Measurements from ENCODE around the gene POLR2B.

Gene POLR2B

DNA sequence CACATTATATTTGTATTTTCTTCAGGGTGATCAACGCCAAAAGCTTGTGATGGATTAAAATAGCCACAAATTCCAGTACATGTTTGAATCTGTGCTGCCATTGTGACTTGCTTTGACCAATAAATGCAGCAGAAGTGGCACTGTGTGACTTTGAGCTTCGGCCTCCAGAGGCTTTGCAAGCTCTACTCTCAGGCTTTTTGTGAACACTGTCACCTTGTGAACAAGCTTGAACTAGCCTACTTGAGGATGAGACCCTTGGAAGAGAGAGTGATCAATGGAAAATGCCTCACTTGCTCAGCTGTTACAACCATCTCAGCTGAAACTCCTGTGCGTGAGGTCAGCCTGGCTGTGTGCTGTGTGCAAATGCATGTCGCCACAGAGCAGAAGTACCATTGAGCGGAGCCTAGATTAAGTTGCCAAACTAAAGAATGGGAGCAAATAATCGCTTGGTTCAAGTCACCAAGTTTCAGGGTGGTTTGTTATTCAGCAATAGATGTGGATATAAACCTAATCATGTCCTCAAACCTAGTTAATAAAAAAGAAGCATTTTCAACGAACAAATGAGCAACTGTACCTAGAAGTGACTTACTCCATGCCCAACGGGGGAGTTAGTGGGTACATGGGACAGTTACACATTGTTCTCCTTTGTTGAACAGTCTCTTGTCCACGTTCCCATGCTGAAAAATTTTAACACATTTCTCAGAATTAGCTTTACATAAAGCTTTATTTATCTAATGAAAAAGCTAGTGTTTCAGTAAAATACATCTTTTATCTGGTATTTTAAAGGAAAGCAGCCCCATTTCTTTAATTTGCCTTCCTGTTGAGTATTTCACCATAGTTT is 24.8 kb upstream of the POLR2B start:
- TF ChIP-seq, protein P1, sequence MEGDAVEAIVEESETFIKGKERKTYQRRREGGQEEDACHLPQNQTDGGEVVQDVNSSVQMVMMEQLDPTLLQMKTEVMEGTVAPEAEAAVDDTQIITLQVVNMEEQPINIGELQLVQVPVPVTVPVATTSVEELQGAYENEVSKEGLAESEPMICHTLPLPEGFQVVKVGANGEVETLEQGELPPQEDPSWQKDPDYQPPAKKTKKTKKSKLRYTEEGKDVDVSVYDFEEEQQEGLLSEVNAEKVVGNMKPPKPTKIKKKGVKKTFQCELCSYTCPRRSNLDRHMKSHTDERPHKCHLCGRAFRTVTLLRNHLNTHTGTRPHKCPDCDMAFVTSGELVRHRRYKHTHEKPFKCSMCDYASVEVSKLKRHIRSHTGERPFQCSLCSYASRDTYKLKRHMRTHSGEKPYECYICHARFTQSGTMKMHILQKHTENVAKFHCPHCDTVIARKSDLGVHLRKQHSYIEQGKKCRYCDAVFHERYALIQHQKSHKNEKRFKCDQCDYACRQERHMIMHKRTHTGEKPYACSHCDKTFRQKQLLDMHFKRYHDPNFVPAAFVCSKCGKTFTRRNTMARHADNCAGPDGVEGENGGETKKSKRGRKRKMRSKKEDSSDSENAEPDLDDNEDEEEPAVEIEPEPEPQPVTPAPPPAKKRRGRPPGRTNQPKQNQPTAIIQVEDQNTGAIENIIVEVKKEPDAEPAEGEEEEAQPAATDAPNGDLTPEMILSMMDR (IDR thresholded peaks at IDR 0.05) = no peak

DNA sequence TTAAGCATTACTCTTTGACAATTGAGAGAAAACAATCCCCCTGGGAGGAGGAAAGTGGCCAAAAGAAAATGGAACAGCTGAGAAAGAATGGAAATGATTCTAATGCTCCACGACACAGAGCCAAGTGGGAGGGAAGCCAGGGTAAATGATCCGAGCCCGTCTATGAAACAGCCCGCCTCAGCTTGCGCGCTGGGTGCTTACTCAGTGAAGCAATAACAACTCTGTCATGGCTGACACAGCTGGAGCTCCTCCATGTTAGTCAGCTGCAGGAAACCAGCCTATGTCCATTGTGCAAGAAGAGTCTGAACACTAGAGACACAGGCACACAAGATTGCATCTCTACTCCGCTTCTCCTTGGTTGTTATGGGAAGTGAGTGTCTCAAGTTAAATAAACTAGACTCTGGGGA is 20.6 kb upstream of the POLR2B start:
- TF ChIP-seq, protein P1 (IDR thresholded peaks at IDR 0.05) = no peak

DNA sequence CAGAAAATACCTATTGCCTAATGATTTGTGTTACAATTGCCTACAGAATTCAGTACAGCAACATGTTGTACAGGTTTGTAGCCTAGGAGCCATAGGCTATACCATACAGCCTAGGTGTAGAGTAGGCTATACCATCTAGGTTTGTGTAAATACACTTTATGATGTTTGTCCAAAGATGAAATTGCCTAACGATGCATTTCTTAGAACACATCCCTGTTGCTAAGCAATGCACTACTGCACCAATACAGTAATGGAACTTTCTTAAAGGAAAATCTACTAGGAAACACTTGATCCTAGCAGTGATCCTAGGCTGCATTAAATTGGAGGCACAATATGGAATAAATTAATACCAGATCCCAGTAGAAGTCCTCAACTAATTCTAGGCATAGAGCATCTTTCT is 19.6 kb upstream of the POLR2B start:
- TF ChIP-seq, protein P1 (IDR thresholded peaks at IDR 0.05) = no peak

DNA sequence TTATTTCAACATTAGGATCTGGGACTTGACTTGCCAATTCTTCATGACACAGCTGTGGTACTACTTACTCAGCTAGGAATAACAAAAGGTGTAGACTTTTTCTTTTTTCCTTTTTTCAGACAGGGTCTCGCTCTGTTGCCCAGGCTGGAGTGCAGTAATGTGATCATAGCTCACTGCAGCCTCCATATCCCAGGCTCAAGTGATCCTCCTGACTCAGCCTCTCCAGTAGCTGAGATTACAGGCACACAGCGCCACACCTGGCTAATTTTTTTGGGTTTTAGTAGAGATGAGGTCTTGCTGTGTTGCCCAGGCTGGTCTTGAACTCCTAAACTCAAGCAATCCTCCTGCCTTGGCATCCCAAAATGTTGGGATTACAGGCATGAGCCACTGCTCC is 17.6 kb upstream of the POLR2B start:
- TF ChIP-seq, protein P1 (IDR thresholded peaks at IDR 0.05) = no peak

DNA sequence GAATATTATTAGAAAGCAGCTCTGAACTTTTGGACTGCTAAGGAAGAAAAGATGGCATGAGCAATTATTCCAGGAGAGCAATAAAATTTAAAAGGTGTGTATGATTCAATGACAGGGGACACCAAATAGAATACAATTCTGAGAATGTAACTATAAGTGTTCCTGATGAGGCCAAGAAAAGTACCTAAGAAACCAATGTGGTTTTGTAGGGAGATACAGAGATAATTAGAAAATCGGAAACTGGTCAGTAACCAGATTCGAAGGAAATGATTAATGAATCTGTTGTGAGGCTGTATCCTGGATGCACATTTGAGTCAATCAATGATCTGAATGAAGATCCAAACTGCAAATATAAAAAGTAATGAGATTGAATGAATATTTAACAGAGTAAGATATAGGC is 7.3 kb upstream of the POLR2B start:
- TF ChIP-seq, protein P1 (IDR thresholded peaks at IDR 0.05) = no peak

DNA sequence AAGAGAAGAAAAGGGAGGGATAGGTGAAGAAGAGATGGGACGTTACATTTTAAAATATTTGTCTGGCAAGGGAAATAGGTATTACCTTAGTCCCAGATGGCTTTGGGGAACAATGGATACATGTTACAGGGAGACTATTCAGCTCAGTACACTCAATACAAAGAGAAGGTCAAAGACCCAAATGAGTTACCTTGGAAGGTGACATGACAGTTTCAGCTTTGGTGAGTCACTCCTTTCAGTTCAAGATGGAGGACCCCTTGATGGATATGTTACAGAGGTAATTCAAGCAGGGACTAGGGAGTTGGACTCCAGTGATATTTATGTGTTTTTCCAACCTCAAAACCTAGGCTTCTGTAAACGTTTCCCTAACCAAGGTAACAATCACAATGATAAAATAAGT is 6.3 kb upstream of the POLR2B start:
- TF ChIP-seq, protein P1 (IDR thresholded peaks at IDR 0.05) = no peak

DNA sequence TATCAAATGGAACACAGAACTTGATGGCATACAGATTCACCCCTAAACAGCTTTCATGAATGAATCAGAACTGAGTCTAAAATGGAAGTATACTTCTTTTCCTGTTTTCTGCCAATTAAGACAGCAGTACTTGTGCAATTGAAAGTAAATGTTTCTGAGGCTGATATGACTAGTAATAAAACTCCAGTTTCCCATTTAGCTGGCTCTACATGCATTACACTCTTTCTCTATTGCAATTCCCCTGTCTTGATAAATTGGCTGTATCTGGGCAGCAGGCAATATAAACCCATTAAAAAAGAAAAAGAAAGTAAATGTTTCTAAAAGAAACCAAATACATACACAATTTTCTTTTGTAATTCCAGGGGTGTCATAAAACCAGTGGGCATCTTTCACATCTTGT is 5.9 kb upstream of the POLR2B start:
- TF ChIP-seq, protein P1 (IDR thresholded peaks at IDR 0.05) = no peak

All from LNCAP (cell line).